SIG-M5 treated with dmso at 0.1 percent for 504 hours (cell line): Measurements from ENCODE around the gene TSPAN15.

Source experiments
- DNase-seq: peaks from one replicate; lab custom pipeline; 2025; ENCODE audit not compliant: unreplicated experiment; lab: John Stamatoyannopoulos, UW

TSPAN15 gene

DNA sequence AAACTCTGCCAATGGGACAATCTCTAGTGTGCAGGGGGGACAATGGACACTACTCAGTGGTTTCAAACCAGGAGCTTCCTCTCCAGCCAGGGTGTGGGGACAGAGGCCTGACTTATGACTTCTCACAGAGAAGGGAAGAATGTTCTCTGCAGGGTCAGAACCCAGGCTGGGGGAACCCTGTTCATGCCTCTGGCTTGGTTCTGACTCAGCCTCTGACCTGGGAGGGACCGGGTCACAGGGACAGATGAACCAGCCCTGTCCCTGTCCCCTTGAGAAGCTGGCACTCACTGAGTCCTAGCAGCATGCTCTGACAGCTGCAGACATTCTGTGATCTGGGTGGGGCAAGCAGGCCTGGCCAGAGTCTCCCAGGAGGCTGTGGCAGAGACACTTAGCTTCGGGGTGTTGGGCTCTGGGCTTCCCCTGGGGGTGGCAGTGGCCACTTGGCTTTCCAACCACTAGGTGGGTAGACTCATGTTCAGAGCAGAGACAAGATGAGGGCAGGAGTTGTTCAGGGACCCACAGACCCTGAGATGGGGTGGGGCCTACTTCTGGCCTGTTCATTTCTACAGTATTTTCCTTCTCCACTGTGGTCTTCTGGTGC, 13.6 kb downstream of the TSPAN15 start:
- no peak for DNase-seq

DNA sequence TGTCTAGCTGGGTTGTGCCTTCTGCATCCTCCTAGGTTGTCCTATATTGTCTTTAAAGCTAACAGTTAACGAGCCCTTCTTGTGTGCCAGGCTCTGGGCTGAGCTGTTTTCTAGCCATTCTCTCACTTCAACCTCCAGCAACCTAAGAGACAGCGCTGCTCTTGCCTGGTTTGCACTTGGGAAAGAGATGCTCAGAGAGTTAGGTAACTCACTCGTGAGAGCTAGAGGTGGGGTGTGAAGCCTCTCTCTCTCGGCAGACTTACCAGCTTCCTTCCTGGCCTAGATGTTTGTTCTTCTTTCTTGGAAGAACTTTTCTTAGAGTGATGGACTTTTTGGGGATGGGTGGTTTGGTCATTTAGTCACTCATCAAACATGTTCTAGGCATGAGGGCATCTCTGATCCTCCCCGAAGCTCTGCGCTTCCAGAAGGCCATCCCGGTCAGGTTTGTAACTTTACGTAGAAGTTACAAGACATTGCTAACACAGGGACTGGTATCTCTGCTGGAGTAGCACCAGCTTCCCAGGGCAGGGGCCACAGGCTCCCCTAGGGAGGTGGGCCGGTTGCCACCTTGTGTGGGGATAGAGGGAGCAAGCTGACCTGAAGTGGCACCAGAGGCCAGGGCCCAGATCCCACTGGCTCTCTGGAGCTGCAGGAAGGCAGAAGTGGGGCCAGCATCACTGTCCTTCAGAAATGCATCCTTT, 14.3 kb downstream of the TSPAN15 start:
- no peak for DNase-seq

DNA sequence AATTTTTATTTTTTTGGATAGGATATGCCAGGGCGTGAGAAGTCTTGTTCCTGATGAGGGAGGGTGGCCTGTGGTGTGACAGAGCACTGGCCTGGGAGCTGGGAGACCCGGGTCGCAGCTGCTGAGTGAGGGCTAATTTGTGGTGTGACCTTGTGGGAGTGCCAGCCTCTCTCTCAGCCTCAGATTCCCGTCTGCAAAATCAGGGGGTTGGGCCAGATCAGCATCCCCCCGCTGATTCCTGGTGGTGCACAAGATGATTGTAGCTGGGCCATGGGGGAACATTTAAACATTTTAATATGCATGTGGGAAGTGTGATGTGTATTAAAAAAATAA, 14.9 kb downstream of the TSPAN15 start:
- DNase-seq, result no peak

GRCh38 chr10:69466689-69467088, 15.4 kb downstream of the TSPAN15 start:
- no peak for DNase-seq

- DNase-seq, result no peak
Measured at GRCh38 chr10:69467928-69468750, 16.9 kb downstream of the TSPAN15 start.

- no peak for DNase-seq
Measured at GRCh38 chr10:69468751-69469089, 17.5 kb downstream of the TSPAN15 start.

- no peak for DNase-seq
Measured at GRCh38 chr10:69469976-69470375, 18.7 kb downstream of the TSPAN15 start.

DNA sequence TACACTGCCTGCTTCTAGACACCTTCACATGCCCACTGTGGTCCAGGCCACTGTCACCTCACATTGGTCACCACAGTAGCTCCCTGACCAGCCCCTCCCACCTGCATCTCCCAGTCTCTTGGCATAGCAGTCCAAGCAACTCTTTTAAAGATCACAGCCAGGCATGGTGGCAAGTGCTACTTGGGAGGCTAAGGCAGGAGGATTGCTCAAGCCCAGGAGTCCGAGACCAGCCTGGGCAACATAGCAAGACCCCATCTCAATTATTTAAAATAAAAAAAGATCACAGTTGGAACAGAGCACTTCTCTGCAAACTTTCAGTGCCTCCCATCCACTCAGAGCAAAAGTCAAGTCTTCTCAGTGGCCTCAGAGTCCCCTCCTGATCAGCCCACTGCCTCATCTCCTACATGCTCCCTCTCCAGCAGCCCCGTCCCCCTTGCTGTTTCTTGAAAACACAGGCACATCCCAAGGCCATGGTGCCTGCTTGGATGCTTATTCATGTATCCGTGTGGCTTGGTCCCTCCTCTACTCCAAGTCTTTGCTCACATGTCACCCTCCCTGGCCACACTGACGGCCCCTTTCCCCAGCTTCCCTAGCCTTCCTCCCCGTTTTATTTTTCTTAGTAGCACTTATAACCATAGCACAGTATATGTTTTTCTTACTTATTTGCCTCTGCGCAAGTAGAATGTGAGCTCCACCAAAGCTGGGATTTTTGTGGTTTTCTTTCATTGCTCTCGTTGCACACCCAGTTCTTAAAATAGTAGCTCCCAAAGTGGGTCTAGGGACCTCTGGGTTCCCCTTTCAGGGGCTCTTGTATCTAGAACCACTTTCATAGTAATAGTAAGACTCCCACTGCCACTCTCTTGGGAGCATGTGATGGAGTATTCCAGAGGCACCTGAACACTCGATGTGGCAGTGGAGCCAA, 19.5 kb downstream of the TSPAN15 start:
- DNase-seq, result no peak

- no peak for DNase-seq
Measured at GRCh38 chr10:69472142-69472541, 20.9 kb downstream of the TSPAN15 start.

GRCh38 chr10:69472544-69472943, 21.3 kb downstream of the TSPAN15 start:
- DNase-seq, result no peak

GRCh38 chr10:69473304-69473990, 22.2 kb downstream of the TSPAN15 start:
- DNase-seq, result no peak

DNA sequence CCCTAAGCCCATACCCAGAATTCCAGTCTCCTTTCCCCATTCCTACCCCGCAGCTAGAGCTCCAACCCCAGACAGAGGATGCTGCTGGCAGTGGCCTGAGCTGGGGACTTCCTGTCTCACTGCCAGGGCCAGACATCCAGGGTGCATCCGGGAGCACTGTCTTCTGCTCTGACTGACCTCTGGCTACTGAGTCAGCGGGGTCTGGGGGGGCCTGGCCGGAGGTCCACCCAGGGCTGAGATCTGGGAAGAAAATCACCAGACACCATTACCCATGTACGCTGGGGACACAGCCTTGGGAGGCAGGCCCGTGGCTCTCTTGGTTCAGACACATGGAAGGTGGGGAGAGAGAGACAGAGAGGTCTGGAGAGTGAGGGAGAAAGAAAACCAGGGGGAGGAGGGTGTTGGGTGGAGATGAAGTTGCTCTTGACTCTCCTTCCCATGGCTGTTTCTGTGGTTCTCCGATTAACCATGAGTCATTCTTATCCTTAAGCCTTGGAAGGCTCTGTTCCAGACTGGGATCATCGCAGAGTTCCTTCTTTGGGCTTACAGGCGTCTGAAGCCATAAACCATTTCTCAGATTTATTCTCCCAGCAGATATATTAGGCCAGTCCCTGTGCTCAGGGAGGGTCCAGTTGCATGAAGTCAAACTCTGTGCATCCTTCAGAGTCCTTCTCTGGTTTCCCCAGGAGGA, 23.6 kb downstream of the TSPAN15 start:
- no peak for DNase-seq

GRCh38 chr10:69475433-69475830, 24.2 kb downstream of the TSPAN15 start:
- no peak for DNase-seq

GRCh38 chr10:69477968-69478597, 26.8 kb downstream of the TSPAN15 start:
- no peak for DNase-seq

DNA sequence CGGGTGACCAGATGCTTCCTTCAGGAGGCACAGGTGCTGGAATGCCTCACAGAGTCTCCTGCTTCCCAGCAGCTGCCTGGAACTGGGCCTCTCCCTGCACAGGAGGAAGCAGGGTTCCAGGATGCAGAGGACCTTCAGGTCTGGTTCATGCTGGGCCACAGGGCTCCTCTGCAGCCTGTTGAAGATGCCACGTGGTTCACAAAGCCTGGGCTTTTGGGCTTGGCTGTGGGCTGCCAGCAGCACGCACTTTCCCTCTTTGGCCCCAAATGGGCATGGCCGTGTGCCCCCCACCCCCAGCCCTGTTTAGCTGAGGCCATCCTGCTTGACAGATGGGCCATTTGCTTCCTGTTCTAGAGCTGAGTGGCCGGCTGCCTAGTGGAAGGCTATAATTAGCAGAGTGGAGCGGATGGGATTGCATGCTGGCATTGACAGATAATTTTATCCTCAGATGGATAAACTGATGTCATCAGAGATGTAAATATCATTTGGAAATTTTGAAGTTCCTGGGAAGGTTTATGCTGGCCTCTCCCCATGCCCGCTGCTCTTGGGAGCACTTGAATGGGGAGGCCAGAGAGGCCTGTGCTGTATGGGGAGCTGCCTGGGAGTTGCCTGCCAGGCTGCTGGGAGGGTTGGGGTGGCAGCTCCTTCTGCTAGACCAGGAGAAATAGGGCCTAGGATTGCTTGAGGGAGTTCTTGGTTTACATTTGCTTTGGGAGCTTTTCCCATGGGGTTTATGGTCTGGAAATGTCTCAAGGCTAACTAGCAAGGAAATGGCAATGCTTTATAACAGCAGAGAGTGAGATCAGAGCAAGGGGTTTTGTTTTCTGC, 28.2 kb downstream of the TSPAN15 start:
- no peak for DNase-seq

- no peak for DNase-seq
Measured at GRCh38 chr10:69480068-69480412, 28.8 kb downstream of the TSPAN15 start.

- DNase-seq, result peak; percentile 56
Measured at GRCh38 chr10:69481305-69481704, 30.0 kb downstream of the TSPAN15 start.

- DNase-seq, result no peak
Measured at GRCh38 chr10:69481811-69482524, 30.7 kb downstream of the TSPAN15 start.
